ENCODE results near the gene CAMK1.

CAMK1 gene

DNA sequence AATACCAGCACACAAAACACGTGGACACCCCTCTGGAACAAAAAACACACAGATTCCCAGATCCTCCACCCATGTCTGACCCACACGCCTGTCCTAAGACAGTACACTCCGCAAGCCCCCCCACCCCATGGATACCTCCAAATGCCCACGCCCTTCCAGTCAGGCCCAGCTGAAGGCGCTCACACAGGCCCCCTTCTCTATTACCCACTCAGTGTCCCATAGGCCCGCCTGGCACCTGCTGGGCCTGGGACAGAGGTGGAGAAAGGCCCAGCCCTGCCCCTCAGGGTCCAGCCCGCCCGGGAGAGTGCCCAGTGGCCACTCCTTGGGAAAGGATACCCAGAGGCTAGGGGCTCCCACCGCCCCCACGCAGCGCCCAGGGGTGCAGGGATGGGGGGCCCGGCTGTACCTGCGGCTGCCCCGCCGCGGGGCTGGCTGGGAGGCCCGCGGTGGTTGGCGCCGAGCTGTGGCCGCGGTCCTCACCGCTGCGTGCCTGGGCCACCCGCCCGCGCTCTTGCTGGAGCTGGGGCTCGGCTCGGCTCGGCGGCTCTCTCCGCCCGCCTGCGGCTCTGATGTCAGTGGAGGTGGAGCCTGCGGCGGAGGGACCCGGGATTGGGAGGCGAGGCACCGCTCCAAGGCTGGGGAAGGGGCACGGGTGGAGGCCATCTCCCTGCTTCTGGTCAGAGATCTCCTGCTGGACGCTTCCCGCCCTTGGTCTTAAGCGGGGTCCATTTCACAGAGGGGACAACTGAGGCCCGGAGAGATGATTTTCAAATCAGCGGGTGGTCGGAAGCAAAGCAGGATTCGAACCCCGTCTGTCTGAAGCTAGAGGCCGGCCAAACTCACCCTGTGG lies at the start of gene CAMK1:
TSS of gene CAMK1 (minus strand) at position 522 of the 850 bp plus-strand sequence. CDS start 2,198 bp downstream, outside the sequence.
- DNase-seq: peak; percentile 25

DNA sequence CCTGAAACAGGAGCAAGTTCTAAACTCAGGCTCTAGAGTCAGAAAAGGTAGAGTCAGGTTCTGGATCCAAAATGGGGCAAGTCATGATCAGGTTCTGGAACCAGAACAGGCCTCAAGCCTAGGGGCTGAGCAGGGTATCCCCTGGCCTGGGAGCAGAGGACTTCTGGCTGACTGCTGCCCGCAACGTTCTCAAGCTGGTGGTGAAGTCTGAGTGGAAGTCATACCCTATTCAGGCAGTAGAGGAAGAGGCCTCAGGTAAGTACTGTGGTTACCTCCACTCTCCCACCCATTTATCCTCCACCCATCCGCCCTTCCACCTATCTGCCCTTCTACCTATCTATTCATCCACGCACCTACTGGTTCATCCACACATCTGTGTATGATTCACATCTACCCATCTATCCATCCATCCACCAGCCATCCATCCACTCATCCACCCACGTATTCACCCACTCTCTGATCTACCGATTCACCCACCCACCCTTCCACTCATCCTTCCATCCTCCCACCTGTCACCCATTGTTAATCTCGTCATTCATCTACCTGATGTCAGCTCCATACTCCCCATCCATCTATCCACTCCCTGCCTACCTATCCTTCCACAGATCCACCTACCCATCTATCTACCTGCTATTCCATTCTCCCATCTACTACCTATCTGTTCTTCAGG lies 49.1 kb upstream of the CAMK1 start:
- DNase-seq: no peak

DNA sequence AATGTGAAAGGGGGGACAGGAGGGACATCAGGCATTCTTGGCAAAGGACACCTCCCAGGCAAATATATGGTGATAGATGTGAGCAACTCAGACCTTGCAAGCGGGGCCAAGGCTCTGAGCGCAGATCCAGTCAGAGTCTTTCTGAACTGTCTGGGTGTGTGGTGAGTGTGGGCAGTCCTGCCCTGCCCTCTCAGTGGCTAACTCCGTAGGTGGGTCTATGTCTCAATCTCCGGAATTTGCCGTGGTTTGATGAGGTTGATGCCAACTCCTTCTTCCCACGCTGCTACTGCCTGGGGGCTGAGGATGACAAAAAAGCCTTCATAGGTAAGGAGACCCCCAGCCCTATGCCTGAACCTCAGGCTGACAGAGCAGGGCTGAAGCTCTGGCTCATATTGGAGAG lies 47.7 kb upstream of the CAMK1 start:
- no peak for DNase-seq

DNA sequence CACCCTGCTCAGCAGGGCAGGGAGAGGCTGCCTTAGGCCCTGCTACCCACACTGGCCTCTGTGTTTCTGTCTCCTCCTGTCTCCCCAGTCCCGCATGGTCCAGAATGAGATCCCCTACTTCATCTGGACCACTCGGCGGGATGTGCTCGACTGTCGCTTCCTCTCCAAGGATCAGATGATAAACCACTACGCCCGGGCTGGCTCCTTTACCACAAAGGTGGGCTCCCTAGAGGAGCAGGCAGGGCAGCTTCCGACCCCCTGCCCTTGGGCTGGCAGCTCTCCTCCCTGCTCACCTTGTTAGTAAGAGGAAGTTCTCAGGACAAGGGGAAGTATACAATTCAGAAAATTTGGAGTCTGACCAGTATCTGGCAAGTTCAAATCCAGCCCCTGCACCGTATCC lies 46.2 kb upstream of the CAMK1 start:
- DNase-seq: no peak

DNA sequence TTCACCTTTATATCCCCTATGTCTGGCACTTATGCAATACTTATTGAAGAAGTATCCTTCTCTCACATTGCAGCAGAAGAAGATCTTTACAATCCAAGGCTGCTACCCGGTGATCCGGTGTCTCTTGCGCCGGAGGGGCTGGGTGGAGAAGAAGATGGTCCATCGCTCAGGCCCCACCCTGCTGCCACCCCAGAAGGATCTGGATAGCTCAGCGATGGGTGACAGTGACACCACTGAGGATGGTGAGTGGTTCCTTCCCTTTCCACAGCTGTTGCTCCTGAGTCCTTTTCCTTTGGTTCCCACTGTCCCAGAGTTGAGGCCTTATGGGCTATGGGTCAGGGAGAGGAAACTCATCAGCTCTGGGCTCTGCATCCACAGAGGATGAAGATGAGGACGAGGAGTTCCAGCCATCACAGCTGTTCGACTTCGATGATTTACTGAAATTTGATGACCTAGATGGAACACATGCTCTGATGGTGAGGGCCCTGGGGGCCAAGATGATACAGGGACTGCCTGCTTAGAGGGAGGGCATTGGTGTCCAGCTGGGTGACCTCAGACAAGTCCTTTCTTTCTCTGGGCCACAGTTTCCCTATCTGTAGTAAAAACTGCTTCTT lies 43.2 kb upstream of the CAMK1 start:
- DNase-seq: no peak

DNA sequence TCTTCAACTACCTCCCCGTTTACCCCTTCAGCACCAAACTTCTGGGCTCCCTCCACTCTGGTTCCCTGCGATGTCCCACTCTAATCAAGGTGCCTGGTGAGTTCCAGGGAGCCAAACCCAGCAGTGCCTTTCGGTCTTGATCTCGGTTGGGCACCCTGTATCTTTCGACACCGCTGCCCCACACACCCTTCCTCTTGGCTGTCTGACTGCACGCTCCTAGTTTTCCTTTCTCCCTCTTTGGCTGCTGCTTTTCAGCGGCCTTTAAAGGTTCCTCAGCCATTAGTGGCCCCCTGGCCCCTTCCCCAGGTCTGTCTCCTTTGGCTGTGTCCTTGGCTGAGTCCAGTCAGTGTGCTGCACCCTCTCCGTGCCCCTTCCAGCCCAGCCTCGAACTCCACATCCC lies 41.1 kb upstream of the CAMK1 start:
- DNase-seq: no peak

DNA sequence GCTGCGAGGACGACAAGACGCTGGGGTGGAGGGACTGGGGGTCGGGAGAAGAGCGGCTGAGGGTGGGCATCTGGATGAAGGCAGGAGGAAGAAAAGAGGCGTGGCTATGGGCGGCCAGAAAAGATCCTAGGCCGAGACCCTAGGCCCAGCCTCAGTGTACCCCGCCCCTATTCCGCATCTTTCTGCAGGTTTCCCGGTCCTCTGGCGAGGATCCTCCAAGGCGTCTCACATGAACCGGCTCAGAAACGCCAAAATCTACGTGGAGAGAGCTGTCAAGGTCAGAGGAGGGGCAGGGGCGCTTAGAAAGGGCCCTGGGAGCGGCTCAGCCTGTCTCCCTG lies 40.7 kb upstream of the CAMK1 start:
- no peak for DNase-seq

DNA sequence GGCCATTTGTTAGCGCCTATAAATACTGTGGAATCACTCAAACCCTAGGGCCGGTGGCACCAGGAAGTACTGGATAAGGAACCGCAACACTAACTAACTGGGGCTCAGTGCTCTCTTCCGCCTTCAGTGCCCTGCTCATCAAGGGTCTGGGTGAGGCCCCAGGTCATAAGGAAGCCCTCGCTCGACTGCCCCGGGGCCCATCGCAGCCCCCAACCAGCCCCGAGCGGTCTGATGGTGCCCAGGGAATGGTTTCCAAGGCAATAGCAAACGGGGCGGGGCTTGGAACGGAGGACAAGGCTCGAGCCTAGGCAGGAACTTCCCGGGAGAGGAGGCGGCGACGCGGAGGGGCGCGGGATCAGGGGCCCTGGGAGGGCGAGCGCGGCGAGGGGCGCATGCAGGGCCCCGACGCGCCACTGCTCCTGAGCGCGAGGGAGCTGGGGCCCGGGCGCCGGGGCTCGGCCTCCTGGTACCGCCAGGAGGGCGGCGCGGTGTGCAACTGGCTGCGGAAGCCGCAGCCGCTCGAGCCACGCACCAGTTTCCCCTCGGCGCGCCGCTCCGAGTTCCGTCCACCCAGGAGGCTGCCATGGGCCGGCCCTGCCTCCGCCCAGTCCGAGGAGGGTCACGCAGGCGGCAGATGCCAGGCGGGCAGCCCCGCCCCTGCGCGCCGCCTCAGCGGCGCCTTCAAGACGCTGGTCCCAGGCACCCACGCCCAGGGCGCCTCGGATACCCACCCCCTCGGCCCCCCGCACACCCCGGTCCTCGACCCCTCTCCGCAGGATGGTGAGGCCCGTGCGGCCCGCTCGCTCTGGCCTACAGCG lies 40.1 kb upstream of the CAMK1 start, which contains the start of gene TTLL3:
TSS of gene TTLL3 (plus strand) at position 648 of the 818 bp plus-strand sequence. CDS start 400 bp downstream, outside the sequence.
- DNase-seq: peak; percentile 54

DNA sequence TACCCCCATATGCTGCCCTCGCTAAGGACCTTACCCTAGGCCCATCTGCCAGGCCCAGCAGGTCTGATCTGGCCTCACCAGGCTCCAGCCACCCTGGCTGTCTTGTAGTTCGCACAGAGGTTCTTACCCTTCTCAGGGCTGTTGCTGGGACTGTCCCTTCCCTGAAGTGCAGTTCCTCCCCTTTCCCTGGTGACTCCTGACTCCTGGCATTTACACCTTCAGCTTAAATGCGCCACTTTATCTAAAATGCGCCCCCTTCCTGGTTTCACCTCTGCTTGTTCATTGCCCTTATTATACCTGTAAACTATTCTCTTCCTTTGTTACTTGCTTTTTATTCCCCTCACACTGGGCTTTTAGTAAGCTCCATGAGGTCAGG lies 39.5 kb upstream of the CAMK1 start:
- DNase-seq: no peak

DNA sequence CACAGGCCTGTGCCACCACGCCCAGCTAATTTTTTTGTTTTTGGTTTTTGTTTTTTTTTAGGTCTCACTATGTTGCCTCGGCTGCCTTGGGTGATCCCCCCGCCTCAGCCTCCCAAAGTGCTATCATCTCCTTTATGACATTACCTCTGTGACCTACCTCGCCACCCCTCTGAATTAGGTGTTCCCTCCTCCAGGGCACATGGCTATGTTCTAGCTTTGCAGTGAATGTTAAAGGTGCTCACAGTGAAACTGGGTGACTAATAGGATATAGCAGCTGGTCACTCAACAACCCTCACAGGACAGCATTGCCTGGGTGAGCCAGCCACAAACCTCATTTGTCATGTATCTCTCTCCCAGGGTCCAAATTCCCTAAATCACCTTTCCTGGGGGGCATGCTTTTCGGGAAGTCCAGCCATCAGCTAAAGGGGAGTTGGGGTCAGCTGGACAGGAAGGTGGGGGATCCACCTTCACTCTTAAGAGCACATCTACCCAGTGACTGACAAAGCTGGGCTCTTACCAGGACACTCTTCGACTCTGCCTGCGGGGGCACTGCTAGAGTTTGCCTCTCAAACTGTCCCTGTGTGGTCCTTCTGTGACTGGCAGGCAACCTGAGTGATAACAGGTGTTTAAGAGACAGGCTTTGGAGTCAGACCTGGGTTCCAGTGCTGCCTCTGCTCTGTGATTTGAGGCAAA lies 38.7 kb upstream of the CAMK1 start:
- DNase-seq: peak; percentile 18

DNA sequence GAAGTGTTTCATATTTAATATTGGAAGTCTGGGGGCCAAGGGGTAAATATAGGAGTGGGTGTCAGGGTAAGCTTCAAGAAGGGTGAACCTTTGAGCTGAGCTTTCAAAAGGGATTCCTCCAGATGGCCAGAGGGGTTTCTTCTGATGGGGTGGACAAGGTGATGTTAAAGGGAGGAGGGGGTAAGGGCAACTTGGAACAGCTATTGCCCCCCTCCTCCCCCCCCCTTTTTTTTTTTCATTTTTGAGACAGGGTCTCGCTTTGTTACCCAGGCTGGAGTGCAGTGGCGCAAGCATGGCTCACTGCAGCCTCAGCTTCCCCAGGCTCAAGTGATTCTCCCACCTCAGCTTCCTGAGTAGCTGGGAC lies 38.2 kb upstream of the CAMK1 start:
- no peak for DNase-seq

DNA sequence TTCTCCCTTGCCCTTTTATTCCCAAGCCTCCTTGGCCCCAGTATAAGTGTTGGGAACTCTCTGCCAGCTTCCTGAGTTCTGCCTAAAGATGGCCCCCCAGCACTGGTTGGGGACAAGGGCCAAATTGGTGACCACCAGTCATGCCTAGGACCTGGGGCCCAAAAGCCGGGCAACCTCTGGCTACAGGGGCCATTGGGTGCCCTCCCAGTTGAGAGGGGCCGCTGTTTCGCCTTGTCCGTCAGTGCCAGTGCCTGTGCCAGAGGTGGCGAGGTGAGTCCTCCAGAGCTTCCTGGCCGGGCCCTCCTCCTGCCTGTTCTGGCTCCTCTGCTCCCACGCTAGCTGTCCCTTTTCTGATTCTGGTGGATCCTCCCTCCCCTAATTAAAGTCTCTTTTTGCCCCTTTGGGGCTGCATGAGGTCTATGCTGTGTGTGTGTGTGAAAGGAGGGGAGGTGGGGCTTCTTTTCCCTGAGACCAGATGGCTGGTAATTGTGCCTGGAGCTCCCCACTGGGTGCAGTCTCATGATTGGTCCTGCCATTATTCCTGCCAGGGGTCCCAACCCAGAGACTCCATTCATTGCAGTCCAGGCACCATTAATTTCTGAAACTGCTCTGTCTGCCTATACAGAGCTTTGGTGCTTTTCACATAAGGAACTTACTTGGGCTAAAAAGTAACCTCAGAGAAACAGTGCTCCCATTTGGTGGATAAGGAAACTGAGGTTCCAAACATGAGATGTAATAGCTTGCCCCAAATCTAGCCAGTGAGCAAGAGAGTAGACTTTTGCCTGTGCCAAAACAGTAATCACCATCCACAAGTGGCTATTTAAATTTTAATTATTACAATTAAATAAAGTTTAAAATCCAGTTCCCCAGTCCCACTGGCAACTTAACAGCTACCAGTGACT lies 37.2 kb upstream of the CAMK1 start:
- peak; percentile 21 for DNase-seq

DNA sequence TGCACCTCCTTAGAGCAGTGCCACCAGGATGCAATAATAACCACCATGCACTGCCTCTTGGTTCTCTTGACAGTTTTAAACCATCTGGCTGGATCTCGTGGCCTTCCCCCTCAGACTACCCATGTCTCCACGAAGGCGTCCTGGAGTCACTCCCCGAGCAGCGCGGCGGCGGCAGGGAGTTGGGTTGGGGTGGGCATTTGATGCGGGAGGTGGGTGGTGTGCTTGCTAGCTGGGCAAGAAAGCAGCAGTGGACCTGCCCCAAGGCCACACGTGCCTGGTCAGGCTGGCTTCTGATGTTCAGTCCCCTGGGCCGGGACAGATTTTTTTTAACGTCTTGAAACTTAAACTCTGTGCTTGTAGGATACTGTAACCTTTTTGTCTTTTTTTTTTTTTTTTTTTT lies 36.4 kb upstream of the CAMK1 start:
- DNase-seq: no peak

DNA sequence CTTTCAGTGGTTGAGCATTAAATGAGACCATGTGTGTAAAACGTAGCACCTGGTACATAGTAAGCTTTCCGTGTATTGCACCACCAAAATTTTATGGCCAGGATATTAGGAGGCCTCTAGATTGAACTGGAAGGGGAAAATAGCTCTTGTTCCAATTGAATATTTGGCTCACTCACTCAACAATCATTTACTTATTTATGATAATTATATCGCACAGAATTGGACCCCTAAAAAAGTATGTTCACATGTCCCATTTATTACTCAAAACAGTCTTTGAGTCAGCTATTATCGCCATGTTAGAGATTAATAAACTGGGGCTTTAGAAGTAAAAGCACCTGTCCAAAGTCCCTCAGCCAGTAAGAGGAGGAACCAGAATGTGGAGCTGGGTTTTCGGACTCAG lies 35.2 kb upstream of the CAMK1 start:
- DNase-seq: no peak

DNA sequence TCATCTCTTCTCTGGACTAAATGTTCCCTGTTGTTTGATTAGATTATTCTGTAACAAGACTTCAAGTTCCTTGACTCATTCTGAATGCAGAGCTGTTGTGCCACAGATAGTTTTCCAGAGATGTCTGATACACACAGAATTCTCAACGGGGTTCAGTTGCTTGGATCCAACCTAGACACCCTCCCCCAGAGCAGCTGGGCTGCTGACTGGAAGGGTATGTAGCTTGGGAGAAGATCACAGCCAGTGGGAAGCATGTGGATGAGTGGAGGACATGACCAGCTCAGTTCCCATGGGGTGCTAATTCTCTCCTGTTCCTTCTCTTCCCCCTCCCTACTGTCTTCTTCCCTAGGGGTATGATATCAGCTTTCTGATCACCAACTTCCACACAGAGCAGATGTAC lies 33.7 kb upstream of the CAMK1 start:
- DNase-seq: no peak

DNA sequence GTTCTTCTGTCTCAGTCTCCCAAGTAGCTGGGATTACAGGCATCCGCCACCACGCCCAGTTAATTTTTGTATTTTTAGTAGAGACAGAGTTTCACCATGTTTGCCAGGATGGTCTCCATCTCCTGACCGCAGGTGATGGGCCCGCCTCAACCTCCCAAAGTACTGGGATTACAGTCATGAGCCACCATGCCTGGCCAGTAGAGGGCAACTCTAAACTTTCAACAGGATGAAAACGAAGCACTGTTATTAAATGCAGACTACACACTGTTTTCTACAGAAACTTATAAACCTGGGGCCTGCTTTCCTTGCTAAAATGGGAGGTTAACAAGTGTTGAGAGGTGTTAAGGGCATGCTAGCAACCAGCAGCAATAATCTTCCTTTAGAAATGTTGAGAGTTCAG lies 30.8 kb upstream of the CAMK1 start:
- DNase-seq: no peak

DNA sequence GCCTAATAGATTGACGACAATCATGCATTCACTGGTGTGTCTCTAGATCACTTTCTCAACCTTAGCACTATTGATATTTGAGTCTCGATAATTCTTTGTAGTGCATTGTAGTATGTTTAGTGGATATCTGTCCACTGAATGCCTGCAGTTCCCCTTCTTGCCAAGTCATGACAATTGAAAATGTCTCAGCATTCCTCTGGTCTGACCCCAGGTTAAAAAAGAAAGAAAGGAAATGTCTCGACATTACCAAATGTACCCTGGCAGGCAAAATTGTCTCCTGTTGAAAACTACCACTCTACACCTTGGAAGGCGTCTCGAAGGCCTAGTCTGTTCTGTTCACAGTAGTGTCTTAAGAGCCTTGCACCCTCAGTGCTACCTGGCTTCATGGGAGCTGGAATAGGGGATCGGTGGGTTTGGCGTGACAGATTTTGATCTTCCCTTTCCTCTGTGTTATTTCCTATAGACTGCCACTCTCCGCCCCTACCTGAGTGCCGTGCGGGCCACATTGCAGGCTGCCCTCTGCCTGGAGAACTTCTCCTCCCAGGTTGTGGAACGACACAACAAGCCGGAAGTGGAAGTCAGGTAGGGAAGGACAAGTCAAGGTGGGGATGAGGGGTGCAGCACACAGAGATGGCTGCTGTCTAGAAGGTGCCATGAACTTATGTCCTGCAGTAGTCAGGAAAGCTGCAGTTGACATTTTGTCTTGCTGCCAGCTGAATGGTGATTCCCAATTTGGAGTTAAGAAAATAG lies 27.6 kb upstream of the CAMK1 start:
- no peak for DNase-seq

DNA sequence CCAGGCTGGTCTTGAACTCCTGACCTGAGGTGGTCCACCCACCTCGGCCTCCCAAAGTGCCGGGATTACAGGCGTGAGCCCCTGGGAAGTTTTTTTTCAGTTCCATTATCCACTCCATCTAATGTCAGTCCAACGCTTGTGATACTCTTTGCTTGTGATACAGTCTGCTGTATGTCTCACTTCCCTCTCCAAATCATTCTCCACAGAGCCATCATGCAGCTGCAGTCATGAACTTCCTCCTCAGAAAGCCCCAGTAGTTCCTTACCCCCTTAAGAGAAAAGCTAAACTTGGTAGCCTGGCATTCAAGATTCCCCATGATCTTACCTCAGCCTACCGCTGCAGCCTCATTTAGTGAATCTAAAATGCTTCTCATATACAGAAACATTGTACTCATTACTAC lies 25.5 kb upstream of the CAMK1 start:
- no peak for DNase-seq

DNA sequence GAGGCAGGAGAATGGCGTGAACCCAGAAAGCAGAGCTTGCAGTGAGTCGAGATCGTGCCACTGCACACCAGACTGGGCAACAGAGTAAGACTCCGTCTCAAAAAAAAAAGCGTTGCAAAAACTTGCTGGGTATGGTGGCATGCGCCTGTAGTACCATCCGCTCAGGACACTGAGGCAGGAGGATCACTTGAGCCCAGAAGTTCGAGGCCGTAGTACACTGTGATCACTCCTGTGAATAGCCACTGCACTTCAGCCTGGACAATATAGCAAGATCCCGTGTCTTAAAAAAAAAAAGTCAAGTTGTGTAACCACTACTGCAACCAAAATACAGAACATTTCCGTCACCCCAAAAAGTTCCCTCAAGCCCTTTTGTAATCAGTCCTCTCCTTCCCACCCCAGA lies 24.7 kb upstream of the CAMK1 start:
- DNase-seq: no peak

DNA sequence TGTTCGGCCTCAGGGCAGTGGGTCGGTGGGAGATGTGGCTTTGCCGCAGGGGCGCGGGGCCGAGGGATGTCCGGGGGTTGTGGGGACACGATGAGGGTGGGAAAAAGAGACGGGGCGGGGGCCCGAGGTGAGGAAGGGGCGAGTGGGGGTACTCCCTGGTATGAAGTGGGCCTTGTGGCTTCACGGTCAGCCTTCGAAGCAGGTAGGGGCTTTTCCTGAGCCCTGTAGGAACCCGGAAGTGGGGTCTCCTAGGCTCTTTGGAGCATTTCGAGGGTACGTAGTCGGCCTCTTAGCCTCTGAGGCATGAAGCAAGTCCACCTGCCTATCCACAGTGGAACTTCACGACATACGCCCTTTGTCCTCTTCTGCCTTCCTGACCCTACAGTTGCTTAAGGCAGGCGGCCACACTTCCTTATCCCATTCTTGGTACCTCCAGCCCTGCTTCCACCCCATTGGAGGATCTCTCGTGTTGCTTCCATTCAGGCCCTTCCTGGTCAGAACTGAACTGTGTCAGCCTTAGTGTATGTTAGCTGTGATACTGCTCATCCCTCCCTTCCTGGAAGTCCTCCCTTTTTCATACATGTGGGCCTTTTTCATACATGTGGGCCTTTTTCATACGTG lies 23.5 kb upstream of the CAMK1 start:
- DNase-seq: no peak
